Fibroblast of skin of right biceps (primary cell): ENCODE results near the gene PPP1R27.

Experiments used
- DNase-seq: peaks from one replicate; pipeline ENCODE4 v3.0.0-alpha.2; 2013

PPP1R27 gene, protein sequence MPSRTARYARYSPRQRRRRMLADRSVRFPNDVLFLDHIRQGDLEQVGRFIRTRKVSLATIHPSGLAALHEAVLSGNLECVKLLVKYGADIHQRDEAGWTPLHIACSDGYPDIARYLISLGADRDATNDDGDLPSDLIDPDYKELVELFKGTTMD

DNA sequence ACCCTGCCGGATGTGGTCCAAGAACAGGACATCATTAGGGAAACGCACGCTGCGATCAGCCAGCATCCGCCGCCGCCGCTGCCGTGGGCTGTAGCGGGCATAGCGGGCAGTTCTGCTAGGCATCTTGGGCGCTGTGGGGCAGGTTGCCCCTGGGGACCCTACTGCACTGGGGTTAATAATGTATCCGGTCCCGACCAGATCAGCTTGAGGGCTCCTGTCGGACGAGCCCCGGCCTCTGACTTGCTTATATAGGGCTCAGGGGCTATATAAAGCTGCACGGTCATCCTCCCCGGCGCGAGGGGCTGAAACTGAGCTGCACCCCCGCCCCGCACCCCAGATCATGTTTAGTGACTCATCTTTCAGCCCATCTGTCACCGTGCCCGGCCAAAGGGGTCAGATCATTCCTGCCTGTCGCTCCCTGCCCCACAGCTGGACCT, at the start of gene PPP1R27:
Gene PPP1R27, minus strand, starts transcription at position 220 of the 437 bp plus-strand sequence. Its CDS starts 97 bp downstream, at position 123.
- no peak for DNase-seq

DNA sequence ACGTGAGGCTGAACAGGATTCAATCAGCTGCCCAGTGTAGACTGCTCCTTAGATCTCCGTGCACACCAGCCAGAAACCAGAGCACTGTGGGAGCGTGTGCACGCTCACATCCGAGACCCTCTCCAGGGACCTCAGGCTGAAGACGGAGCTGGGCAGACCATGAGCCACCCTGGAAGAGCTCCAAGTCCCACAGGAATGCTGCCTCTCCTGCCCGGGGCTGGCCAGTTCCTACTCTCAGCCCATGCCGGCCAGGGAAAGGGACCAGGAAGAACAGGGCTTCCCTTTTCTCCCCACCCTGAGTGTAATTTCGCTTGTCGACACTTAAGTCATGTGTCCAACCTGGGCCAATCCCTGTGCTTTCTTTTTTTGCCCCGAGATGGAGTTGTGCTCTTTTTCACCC, 49.7 kb upstream of the PPP1R27 start:
- DNase-seq, result peak; percentile 14

DNA sequence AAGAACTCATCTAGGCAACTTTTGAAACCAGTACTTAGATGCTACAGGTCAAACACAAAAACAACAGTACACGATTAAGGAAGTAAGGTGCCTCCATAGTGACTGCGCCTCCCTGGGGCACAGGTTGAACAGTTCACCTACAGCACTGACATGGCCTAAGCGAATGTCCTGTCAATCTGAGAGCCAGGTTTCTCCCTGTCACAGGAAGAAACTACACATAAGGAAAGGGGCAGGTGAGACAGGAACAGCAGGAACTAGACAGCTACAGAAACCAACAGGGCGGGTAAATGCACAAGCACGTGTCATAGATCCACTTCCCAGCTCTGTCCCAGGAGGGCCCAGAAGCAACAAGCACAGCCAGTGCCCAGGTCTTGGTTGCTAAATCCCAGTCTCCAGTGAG, 44.3 kb upstream of the PPP1R27 start:
- DNase-seq, result no peak

DNA sequence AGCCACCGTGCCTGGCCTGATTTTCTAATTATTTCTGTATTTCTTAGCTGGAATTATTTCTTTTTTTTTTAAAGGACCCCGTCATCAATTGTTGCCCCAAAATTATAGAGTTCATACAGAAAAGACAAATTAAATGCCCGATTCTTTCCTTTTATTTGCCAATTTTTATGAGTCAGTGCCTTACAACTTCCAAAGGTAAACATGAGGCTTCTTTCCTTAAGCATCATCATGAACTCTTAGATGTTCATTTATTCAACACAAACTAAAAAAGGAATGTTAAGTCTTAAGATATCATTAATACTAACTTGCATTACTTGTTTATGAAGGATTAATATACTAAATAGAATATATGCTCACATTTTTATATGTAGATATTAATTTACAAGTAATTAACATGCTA, 43.4 kb upstream of the PPP1R27 start:
- DNase-seq, result no peak

DNA sequence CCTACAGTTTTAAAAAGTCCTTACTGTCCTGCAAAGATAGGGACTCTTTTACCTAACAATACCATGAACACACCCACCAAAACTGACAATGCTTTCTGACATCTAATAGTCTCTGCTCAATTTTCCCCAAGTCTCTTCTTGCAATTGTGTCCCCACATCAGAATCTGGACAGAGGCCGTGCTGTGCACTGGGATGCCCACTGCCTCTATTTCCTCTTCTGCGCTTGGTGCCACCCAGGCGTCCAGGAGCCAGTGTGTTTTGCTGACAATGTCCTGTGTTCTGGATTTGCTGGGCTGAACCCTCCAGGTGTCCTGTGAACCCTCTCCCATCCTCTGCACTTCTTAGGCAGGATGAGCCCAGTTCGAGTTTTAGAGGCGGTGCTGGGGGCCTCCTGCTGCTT, 42.7 kb upstream of the PPP1R27 start:
- no peak for DNase-seq

DNA sequence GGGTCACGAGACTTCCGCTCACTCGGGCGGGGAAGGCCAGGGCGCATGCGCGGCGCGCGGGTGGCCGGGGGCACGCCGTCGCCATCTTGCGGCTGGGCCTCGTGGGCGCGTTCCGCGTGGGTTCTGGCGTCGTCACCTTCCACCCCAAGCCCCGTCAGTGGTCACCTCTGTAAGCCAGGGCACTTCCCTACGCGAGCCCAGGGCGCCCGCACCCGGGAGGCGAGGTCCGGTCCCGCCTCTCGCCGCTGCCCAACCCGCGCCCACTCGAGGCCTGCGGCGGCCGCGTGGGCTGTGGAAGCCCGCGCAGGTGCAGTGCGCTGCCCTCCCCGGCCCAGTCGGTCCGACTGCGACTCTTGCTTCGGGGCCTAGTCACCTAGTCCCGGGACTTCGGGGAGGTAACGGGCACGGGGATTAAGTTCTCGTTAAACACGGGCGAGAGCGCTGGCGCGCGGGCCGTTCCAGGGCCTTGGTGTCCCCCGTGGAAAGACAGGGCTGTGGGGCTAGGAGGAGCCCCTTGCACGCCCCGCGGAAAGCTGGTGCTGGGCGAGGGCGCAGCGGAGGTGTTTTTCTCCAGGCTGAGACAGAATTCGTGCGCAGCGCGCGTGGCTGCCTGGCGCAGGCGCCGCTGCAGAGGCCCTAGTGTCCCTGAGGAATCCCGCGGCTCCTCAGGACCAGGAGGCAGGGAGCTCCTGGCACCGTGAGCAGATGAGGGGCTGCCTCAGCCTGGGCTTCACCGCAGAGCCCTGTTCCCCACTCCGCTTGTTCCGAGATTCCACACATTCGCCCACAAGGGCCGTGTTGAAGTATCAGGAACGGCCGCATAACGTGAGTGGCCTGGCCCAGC, 36.8 kb upstream of the PPP1R27 start:
- DNase-seq, result peak; percentile 91

DNA sequence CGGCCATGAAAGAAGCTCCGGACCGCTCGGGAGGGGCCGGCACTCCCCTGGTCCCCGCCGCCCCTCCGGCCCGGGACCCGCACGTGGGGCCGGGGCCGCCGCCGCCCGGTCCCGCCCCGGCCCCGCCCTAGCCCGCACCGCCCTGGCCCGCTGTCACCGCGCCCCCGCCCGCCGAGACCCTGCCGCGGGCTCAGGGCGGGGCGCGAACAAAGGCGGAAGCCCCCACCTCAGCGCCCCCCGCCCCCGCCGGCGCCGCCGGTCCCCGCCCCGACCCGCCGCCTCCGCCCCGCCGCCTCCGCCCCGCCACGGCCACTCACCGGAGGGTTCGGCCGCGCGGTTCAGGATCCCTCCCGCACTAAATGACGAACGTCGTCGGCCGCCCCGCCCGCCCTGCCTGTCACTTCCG, 36.1 kb upstream of the PPP1R27 start, which contains the start of gene ARHGDIA:
Gene ARHGDIA, minus strand, starts transcription at position 357 of the 406 bp plus-strand sequence. CDS start 1,407 bp downstream, outside the sequence.
- DNase-seq, result no peak

DNA sequence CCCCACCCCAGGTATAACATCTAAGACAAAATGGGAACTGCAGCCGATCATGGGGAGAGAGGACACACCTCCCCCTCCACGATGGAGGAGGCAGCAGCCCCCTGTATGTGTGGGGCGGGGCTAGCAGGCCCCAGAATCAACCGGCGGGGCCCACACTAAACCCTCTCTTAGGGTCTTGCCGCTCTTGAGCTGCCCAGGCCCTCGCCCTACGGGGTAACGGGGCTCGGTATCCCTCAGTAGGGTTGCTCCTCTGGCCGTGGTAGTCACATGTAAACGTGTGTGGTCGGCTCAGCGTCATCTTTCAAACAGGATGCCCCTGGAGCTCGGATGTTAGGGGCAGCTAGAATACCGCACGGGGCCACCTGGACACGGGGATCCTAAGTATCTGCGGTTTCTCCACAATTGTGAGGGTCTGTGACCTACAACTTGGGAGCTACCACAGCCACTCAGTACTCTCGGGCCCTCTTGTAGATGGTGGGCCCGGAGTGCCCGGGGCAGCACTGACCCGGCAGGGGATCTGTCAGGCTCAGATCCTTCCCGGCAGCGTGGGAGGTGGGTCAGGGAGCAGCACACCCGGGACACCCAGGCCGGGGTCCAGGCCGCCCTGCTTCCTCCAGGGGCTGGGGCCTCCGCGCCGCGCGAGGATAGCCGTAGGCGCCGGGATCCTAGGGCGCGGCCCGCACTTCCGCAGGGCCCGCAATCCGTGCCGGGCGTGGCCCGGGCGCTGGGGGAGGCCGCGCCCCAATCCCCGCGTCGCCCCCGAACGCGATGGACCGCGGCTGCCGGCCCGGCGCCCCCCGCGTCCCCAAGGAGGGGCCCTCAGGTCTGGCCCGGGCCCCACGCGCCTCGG, 35.5 kb upstream of the PPP1R27 start:
- DNase-seq, result peak; percentile 57

DNA sequence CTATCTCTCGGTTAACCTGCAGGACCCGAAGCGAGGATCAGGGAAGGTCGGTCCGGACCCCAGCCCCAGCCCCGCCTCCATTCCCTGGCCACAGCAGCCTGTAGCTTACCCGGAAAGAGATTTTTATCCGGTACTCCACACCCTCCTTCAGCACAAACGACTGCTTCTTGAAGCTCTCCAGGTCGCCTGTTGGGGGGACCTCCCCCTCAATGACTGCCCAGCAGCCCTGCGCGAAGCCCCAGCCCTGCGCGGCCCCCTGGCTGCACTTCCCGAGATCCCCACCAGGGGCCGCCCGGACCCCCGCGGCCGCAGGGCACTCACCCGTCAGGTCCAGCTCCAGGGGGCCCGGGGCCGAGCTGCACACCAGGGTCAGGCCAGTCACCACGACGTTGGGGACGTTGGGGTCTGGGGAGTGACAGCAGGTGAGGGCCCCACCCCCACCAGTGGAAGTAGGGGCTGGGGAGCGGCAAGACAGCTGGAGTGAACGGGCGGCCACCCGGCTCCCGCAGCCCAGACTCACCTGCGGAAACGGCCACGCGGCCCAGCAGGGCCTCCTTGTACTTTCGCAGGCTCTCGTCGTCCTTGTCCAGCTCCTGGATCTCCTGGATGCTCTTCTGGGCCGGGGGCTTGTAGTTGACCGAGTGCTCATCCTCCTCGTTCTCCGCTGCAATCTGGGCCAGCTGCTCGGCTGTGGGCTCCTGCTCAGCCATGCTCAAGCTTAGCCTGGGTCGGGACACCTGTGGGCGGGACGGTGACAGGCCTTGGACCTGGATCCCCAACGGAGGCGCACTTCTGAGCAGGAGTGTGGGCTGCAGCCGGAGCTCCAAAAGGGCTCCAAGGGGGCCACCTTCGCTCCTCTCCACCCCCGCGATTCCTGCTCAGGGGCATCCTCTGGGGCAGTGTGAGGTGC, 34.6 kb upstream of the PPP1R27 start:
- peak; percentile 51 for DNase-seq

DNA sequence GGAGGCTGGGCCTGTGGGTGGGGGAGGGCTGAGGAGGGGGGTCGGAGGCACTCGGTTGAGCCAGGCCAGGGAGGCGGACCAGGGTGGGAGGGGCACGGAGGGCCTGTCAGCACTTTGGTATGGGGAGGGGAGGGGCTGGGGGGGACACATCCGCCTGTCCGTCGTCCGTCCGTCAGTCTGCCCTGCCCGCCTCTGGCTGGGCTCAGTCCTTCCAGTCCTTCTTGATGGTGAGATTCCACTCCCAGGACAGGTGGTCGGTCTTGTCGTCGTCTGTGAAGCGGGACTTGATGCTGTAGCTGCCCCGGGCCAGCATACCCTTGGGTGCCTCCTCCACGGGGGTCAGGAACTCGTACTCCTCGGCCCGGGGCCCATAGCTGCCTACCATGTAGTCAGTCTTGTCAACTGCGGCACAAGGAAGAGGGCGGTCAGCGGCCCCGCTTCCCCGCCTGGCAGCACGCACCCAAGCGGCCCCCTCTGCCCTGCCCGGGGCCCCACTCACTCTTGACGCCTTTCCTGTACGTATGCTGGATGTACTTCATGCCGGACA, 33.9 kb upstream of the PPP1R27 start:
- peak; percentile 92 for DNase-seq

DNA sequence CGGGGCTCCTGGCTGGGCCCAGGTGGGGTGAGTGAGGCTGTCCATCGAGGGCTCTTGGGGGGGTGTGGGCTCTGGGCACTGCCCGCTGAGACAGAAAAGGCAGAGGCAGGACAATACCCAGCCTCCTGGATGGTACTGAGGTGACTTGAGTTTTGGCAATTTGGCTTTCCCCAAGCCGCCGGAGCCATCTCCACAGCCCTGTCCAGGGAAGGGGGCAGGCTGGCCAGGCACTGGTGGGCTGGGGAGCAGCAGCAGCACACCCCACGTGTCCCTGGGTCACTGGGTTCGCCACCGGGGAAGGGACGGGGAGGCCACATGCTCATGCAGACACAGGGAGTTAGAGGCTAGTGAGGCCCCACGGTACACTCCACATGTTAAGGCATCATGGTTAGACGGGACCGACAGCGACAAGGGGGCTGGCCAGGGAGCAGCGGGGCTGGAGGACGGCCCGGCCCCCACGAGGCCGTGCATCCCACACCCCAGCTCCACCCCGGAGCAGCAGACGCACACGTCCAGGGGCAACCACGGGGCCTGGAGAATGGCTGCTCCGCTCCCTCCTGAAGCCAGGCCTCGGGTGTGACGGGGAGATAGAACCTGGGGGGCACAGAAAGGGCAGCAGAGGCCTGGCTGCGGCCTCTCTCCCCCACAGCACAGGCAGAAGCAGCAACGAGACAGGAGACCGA, 33.3 kb upstream of the PPP1R27 start:
- DNase-seq, result no peak

DNA sequence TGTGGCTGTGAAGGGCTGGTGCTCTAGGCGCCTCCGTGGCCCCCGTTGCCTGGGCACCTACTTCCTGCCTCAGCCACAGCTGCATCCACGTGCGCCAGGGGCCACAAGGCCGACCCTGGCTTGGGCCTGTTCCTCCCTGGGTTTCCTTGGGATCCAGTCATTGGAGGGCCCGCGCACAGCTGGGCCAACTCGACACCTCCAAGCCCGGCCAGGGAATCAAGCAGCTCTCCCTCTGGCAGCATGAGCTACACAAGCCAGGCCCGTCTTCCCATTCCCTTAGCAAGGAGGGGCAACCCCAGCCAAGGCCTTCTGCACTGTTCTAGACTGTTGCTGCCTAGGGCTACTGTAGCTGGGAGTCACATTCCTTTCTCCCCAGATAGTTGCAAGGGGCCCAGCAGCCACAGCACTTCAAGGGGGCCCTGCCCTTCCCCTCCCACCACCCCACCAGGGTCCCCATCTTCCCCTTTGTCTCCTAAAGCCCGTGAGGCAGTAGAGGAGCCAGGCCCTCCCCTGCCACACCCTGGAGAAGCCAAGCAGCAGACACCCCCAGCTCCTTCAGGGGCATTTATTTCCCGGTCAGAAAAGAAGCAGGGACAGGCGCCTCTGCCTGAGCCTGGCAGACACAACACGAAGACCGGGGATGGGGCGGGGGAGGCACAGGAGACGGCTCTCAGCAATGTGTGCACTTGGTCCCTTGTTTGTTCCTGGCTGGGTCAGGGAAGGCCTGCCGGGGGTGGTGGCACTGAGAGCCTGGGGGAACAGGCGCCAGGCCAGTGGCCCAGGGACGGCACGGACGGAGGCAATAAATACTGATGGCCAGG, 32.5 kb upstream of the PPP1R27 start:
- DNase-seq, result peak; percentile 54

DNA sequence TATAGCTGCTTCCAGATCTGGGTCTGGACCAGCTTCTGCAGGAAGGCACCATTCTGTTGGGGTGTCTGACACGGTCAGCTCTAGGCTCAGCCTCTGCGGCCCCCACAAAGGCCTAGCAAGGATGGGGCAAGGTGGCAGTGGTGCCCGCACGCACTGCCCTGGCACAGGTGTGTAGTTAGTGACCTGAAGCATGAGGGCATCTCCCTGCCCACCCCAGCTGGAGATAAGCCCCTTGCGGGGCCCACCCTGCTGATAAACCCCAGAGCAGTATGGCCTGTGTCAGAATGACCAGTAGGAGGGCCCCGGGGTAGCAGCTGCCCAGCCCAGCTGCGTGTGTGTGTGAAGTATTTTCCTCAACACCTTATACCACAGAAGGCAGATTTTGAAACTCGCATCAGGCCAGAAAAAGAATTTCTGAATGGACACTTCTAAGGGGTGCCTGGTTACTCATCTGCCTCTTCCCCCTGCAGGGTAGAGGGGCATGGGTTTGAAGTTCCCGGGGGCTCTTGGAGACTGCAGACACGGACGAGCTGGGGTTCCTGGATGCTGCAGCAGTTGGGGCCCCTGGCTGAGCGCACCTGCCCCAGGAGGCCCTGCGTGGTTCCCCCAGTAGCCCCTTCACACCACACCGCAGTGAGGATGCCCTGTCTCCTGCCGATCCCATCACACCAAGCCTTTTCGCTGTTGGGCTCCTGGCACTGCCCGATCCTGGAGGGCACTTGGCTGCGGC, 31.8 kb upstream of the PPP1R27 start:
- DNase-seq, result no peak

DNA sequence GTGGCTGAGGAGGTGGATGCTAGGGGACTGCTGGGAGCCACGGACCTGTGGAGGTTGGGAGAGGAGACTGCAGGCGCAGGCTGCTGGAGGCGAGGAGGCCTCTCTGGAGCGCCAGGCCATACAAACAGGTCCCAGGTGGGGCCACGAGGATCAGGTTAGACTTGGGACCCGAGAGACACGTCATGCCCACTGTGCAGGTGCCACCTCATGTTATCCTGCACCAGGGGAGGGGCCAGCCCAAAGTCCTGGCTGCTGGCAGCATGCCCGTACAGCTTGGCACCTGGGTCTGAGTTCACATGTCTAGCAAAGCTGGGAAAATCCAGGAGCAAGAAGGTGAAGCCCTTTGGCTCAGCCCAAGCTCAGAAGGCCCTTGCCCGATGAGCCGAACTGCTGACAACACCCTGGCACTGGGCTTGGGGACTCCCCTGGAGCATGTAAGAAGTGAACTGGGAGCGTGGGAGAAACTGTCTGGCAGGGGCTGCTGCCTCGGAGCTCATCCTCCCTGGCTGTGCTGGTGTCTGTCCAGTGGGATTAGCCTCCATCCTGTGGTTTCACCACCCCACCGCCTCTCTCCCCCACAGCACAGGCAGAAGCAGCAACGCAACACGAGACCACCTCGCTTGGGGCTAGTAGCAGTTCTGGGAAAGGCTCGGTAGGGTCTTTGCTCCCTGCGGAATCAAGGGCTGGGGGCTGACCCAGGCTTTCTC, 31.0 kb upstream of the PPP1R27 start:
- DNase-seq, result peak; percentile 17

DNA sequence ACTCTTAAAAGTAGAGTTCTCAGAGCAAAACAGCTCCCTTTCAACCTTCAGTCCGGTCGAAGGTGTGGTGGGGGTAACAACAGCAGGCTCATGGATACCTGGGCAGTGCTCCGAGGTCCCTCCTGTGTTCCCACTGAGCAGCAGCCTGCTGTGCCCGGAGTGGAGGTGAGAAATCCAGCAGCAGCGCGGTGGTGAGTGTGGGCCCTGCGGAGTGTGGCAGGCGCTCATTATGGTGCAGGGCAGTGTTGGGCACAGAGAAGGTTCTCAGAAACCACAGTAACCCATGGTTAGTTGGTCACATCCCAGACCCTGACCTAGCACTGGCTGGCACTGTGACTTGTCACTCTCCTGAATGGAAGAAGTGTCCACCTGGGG, 30.5 kb upstream of the PPP1R27 start:
- no peak for DNase-seq

DNA sequence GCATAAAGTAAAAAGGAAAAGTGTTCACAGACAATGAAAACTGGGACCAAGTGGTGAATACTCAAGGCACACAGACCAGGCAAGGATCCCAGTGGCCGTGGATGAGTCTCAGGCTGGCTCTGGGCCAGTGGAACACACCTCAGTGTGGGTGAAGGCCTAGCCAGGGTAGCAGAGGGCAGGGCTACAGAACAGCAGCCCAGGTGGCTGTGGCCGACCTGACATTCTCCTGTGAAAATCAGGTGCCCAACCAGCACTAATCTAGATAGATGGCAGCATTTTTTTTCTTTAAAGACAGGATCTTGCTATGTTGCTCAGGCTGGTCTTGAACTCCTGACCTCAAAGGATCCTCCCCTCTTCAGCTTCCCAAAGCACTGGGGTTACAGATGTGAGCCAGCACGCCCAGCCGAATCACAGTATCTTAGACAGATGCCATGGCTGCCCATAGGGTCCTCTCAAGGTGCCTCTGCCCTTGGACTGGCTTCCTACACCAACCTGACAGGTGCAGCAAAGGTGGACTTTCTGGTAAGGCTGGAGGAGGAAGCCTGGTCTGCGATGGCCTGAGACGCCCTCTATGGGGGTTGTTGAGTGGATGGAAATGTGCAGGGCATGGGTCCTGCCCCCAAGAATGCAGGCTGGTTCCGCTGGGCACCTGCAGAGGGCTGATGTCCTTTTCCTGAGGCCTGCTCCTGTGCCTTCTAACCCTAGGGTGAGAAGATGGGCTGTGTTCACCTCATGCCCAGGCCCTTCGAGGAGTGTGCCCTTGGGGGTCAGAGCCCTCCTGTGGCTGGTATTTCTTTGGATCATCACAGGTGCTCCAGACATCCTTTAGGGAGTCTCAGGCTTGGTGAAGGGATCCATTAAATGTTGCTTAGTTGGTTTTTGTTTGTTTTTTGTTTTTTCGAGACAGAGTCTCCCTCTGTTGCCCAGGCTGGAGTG, 29.3 kb upstream of the PPP1R27 start:
- no peak for DNase-seq

DNA sequence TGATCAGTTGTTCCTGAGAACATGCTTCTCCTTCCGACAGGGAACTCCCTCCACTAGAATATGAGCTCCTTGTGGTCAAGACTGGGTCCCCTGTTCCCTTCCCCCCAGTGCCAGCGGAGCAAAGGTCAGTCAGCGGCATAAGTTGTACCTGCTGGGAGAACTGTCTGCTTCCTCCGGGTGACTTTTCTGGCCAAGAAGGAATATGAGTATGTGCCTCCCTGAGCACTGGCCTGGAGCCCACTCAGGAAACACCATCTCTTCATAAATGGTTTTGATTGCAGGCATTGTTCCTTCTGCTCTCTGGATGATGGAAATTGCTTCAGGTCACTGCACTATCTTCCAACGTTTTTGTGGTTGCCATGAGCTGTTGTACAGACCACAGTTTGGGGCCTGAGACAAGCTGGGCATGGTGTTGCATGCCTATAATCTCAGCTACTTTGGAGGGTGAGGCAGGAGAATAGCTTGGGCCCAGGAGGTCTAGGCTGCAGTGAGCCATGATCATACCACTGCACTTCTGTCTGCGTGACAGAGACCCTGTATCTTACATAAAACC, 28.3 kb upstream of the PPP1R27 start:
- no peak for DNase-seq
